ENCODE measurements around the gene KCTD1.

Gene KCTD1

DNA sequence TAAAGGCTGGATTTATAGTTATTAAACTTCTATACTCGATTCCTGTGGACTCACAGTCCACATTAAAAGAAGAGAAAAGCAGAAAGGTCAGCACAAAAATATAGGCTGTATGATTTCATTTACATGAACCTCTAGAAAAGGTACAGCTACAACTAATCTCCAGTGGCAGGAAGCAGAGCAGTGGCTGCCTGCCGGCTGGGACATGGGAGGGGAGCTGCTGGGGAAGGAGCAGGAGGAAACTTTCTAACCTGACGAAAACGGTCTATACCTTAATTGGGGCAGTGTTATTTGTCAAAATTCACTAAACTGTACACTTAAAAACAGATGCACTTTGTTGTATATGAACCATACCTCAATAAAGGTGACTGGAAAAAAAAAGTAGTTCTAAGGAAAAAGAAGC, 26.7 kb downstream of the KCTD1 start:
- DNase-seq = no peak

DNA sequence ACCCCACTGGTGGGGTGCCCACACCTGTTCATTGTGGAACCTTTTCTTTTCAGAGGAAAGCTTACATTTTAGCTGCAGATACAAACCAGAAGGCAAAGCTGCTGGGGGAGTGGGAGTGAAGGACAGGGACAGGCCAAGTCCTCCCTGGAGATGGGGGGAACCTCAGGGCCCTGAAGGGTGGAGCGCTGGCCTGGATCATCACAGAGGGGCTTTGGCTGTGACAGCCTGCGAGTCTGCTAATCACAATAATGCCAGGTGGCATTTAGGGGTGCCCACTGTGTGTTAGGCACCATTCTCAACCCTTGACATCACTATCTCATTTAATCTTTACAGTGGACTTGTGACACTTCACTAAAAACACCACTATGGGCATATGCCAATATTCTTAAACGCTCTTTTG, 27.4 kb downstream of the KCTD1 start:
- no peak for DNase-seq

- no peak for DNase-seq
Observed at GRCh38 chr18:26519114-26519513, 29.2 kb downstream of the KCTD1 start.

DNA sequence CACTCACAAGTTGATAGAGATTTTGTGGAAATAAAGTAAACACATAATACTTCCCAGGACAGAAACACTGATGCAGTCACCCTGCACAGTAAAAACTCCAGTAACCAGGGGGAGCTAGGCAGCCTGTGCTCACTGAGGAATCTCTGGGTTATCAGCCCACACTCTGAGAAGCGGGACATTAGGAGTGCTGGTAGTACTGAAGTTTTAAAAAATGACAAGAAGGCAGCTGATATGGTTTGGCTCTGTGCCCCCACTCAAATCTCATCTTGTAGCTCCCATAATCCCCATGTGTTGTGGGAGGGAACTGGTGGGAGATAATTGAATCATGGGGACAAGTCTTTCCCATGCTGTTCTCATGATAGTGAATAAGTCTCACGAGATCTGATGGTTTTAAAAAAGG, 31.4 kb downstream of the KCTD1 start:
- DNase-seq = no peak

GRCh38 chr18:26515643-26516487, 32.5 kb downstream of the KCTD1 start:
- no peak for DNase-seq

DNA sequence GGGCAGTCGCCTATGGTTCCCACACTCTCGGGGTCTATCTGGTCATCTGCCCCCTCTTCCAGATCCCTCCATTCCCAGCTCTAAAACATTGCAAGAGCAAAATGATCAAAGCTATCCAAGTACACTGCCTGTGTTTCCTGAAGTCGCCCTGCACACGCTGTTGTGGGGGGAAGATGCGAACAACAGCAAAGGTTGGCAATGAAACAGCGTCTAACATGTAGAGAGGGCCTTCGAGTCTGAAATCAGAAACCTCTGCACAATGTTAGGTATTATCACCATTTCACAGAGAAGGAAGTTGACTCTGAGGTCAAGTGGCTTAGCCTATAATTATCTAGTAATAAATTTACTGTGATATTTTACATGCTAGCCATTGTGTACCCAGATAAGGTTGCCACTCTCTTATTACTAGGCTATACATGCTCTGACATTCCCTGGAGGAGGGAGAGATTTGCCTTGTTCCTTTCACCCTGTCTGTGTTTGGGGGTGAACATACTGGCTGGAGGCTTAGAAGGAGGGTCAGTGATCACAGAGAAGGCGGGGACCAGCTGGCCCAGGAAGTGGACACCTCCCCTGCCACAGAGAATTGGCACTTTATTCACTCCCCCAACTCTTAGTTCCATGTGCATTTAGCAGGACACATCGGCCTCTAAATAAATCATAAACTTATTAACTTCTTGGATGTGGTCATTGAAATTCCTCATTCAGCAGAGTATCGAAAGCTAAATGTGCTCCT, 36.8 kb downstream of the KCTD1 start:
- no peak for DNase-seq

DNA sequence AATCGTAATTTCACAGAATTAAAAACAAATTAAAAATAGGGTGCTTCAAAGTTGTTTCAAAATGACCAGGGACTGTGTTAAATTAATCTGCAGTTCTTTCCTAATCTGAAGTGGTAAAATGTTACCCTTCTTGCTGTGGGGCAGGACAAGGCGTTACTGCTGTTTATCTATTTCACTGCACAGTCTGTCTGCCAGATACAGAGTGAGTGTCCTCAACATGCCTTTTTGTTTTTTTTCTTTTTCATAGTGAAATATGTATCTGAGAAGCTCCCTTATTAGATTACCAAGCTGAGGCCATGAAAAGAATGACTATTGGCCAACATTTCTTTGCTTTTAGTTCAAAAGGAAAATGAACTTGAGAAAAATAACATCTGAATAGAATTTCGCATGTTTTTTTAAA, 38.0 kb downstream of the KCTD1 start:
- DNase-seq = no peak

- no peak for DNase-seq
Observed at GRCh38 chr18:26506012-26506411, 42.3 kb downstream of the KCTD1 start.

DNA sequence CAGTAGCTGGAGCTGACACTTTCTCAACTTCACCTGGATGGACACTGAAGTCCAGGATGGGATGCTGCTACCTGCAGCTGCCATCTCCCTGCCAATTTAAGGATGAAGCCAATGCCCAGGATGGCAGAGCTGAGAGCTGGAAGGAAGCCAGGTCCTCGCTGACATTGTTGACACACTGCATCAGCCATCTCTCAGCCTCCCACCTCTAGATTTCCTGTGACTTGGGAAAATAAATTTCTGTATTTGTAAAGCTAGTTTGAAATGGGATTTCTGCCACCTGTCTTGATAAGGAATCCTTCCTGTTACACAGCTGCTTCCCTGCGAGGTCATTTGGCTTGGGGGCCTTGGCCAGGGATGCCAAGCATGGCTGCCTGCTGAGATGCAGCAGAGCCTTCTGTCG, 43.5 kb downstream of the KCTD1 start:
- DNase-seq = no peak

GRCh38 chr18:26503382-26503781, 45.0 kb downstream of the KCTD1 start:
- DNase-seq = no peak

GRCh38 chr18:26502823-26503222, 45.5 kb downstream of the KCTD1 start:
- DNase-seq = no peak

GRCh38 chr18:26497866-26498265, 50.5 kb downstream of the KCTD1 start:
- no peak for DNase-seq

GRCh38 chr18:26496528-26496927, 51.8 kb downstream of the KCTD1 start:
- DNase-seq = no peak

- DNase-seq = no peak
Observed at GRCh38 chr18:26495287-26495686, 53.1 kb downstream of the KCTD1 start.

GRCh38 chr18:26493021-26493420, 55.3 kb downstream of the KCTD1 start:
- DNase-seq = no peak

DNA sequence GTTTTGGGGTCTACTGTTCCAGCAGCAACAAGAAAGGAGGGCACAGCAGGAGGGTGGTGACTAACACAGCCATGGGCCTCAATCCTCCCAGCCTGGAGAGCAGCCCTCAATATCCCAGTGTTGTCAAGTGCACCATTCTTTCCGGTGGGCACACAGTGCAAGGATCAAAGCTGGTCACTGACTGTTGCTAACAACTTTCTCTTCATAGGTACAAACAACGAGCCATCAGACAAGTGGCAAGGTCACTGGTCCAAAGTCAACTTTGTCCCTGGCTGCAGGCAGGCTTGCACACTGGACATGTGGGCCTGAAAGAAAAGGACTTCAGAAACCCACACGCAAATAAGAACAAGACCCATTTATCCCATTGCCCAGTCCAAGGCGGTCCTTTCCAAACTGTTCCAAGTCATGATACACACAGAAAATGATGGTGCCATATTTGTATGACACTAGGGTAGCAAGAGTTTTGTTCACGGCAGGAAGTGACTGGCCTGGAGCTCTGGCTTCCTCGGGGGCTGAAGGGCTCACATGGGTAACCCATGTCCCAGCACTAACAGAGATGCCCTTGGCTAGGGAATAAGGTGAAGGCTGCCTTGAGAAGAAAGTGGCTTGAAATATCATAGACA, 57.0 kb downstream of the KCTD1 start:
- DNase-seq = no peak

DNA sequence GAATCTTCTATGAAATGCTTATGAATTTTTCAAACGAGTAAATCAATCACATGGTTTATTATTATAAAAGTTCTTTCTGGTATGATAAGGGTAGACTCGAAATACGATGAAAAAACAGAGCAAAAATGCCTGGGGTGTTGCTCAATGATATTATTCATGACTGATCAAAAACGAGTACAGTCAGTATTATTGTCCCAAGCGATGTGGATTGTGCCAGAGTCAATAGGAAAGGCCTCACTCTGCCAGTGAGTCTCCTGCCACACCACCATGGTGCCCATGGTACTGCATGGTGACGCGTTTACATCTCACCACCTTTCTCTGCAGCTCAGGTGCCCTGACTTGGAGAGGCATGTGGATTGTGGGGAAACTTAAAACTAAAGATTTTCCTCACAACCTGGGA, 58.5 kb downstream of the KCTD1 start:
- no peak for DNase-seq

- DNase-seq = no peak
Observed at GRCh38 chr18:26489191-26489590, 59.2 kb downstream of the KCTD1 start.

DNA sequence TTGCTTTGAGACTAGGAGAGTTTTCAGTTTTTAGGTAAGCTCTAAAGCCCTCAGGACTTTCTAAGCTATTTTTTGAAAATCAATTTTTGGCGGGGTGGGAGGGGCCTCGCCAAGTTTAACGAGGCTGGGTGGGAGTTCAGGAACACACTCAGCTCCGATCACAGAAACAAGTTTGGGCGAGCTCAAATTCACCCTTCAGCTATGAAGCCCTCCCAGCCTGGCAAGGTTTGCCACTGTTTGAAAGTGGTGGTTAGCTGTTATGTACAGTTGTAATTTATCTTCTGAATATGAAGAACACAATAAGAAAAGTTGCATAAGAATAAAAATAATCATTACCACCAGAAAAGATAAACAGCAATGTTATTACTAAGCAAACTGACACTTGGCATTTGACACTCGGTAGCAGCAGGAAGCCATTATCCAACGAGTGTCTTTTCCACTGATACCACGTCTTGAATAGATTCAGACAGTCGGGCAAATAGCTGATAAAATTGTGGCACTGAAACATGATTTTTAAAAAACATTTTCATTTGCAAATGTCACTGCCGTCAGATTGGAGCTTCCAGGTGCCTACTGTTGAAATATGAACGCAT, 59.8 kb downstream of the KCTD1 start:
- DNase-seq = no peak

DNA sequence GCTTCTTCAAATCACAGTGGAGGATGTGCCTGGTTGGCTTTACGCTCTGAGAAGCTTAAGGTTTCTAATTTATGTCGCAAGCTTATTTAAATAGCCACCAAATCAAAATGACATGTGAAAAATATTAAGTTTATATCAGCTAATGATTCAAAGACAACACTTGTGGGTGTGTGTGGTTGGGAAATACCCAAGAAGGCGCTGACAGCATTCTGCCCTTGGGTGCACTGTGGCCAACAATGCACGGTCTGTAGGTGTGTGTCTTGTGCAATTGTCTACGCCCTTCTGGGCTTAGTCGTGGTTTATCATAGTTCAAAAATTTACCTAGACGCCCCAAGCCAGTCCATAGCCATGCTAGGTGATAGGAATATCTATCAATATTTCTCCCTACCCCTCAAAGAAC, 60.9 kb downstream of the KCTD1 start:
- DNase-seq = peak; percentile 34

DNA sequence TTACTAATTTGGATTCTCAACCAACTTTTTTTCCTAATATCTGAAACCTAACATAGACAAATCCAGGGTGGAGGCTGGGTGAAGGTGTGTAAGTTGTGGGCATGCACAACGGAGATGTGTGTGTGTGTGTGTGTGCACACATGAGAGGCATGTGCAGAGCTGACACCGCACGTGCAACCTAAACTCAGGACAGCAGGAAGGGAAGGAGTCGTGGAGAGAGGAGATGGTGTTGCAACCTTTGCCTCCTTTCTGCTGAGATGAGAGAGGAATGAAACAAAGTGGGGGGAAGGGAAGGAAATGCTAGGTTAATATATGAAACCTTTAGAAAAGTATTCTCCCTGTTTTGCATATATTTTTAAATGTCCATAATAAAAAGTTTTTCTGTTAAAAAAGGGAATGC, 64.7 kb downstream of the KCTD1 start:
- DNase-seq = no peak

- no peak for DNase-seq
Observed at GRCh38 chr18:26482569-26482968, 65.8 kb downstream of the KCTD1 start.

Data from activated CD4-positive, alpha-beta T cell treated with anti-CD3 and anti-CD28 coated beads, Interleukin-2, amount 50 U/mL, for 16 hours (primary cell).